Measurements from ENCODE around the gene VSTM4.

DNA sequence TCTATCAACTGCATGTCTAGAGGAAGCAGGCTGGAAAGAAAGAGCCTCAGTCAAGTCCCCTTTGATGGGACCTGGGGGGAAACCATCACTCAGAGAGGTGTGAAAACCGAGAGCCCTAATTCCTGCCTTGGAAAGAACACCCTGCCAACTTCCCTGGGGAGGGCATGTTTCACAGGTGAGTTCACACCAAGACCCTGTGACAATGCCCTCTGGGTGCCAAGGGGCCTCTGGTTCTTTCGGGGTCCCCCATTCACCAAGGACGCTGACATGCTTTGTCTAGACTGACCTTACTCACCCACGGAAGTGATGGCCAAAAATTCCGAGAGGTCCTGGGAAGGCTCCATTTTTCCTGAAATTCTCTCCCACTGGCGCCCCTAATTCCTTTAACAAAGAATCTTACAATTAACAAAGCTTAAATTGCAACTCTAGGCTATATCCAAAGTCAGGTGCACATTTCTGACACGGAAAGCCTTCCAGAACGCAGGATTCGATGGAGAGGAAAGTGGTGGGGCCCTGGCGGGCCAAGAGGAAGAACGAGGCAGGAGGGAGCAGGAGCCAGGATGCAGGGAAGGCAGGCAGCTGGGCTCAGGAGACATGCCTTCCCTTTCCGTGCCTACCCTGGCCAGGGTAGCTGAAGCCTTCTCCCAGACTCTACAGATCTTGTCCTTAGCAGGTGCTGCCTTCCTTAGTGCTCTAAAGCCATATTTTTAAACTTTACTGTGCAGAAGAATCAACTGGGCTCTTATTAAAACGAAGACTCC is 23.7 kb downstream of the VSTM4 start:
- TF ChIP-seq POLR2A (IDR thresholded peaks at IDR 0.05; ENCODE audit: low read depth, low read length) = no peak
- TF ChIP-seq TAF1 (IDR thresholded peaks at IDR 0.05; ENCODE audit: low read depth, low read length) = no peak
- no peak for TF ChIP-seq POLR2AphosphoS5 (IDR thresholded peaks at IDR 0.05; ENCODE audit: low read depth, low read length)
- TF ChIP-seq SPI1 (IDR thresholded peaks at IDR 0.05; ENCODE audit: low read depth, low read length) = no peak
